H9 (cell line): ENCODE measurements around the gene OGG1. TPM values are rescaled to one million over a fixed set of nuclear protein-coding genes. Genes with fewer than 3 reads are reported as not detected.

Experiments
- DNase-seq: peaks from one replicate; pipeline ENCODE4 v3.0.0-alpha.2; 2017
- H2AFZ ChIP-seq: one replicate; pipeline ENCODE4 v1.6.1; 2013; ENCODE audit warnings: mild to moderate bottlenecking, low read length, control low read depth, moderate library complexity
- H2AK5ac ChIP-seq: 2 replicates; pipeline ENCODE4 v1.6.1; 2013; ENCODE audit warnings: low read length, control low read depth, mixed read lengths; ENCODE audit not compliant: insufficient read length
- H2BK120ac ChIP-seq: one replicate; pipeline ENCODE4 v1.6.1; 2013; ENCODE audit warnings: low read depth, mild to moderate bottlenecking, low read length, control low read depth, inconsistent platforms; ENCODE audit not compliant: poor library complexity, severe bottlenecking
- H2BK12ac ChIP-seq: 2 replicates; pipeline ENCODE4 v1.6.1; 2013; ENCODE audit warnings: low read length, control low read depth, mixed read lengths, low read depth; ENCODE audit not compliant: insufficient read length
- H2BK15ac ChIP-seq: 2 replicates; pipeline ENCODE4 v1.6.1; 2013; ENCODE audit warnings: low read depth, low read length, control low read depth
- H2BK20ac ChIP-seq: one replicate; pipeline ENCODE4 v1.6.1; 2013; ENCODE audit warnings: low read depth, mild to moderate bottlenecking, low read length, control low read depth, inconsistent platforms; ENCODE audit not compliant: poor library complexity, severe bottlenecking
- H2BK5ac ChIP-seq: 2 replicates; pipeline ENCODE4 v1.6.1; 2013; ENCODE audit warnings: low read length, control low read depth, mixed read lengths; ENCODE audit not compliant: insufficient read length
- H3K14ac ChIP-seq: 2 replicates; pipeline ENCODE4 v1.6.1; 2013; ENCODE audit warnings: low read length, control low read depth; ENCODE audit not compliant: insufficient read depth
- H3K18ac ChIP-seq: 2 replicates; pipeline ENCODE4 v1.6.1; 2013; ENCODE audit warnings: low read depth, mild to moderate bottlenecking, mixed read lengths, low read length, control low read depth; ENCODE audit not compliant: insufficient read length
- H3K23ac ChIP-seq: 2 replicates; pipeline ENCODE4 v1.6.1; 2013; ENCODE audit warnings: low read length, control low read depth, mixed read lengths, low read depth; ENCODE audit not compliant: insufficient read length
- H3K23me2 ChIP-seq: 2 replicates; pipeline ENCODE4 v1.6.1; 2013; ENCODE audit warnings: low read depth, mild to moderate bottlenecking, mixed read lengths, low read length, control low read depth; ENCODE audit not compliant: insufficient read length, poor library complexity, severe bottlenecking
- H3K27ac ChIP-seq: 2 replicates; pipeline ENCODE4 v1.5.1; 2013; ENCODE audit warnings: low read length, control low read depth, mixed read lengths, low read depth; ENCODE audit not compliant: insufficient read length
- H3K27me3 ChIP-seq: 2 replicates; pipeline ENCODE4 v1.6.1; 2013; ENCODE audit warnings: low read length, control low read depth, inconsistent platforms; ENCODE audit not compliant: insufficient read depth
- H3K4ac ChIP-seq: 2 replicates; pipeline ENCODE4 v1.6.1; 2013; ENCODE audit warnings: low read depth, mild to moderate bottlenecking, control low read depth, inconsistent platforms, low read length, moderate library complexity
- H3K4me1 ChIP-seq: 2 replicates; pipeline ENCODE4 v1.6.1; 2013; ENCODE audit warnings: low read length, control low read depth, inconsistent platforms; ENCODE audit not compliant: insufficient read depth
- H3K4me2 ChIP-seq: 2 replicates; pipeline ENCODE4 v1.6.1; 2013; ENCODE audit warnings: low read length, control low read depth, mixed read lengths; ENCODE audit not compliant: insufficient read length, insufficient read depth
- H3K56ac ChIP-seq: 2 replicates; pipeline ENCODE4 v1.6.1; 2013; ENCODE audit warnings: low read depth, mild to moderate bottlenecking, mixed read lengths, low read length, control low read depth; ENCODE audit not compliant: insufficient read length
- H3K79me1 ChIP-seq: 2 replicates; pipeline ENCODE4 v1.6.1; 2013; ENCODE audit warnings: low read depth, mild to moderate bottlenecking, moderate library complexity, low read length, control low read depth, inconsistent platforms; ENCODE audit not compliant: insufficient read depth, poor library complexity, severe bottlenecking
- H3K79me2 ChIP-seq: 2 replicates; pipeline ENCODE4 v1.6.1; 2013; ENCODE audit warnings: low read length, control low read depth, inconsistent platforms; ENCODE audit not compliant: insufficient read depth
- H3K9ac ChIP-seq: 2 replicates; pipeline ENCODE4 v1.6.1; 2013; ENCODE audit warnings: low read length, control low read depth, mixed read lengths; ENCODE audit not compliant: insufficient read length; ENCODE audit errors: extremely low read depth
- H3K9me3 ChIP-seq: one replicate; pipeline ENCODE4 v1.6.1; 2013; ENCODE audit warnings: low read depth, low read length, inconsistent platforms; ENCODE audit not compliant: control insufficient read depth
- H3T11ph ChIP-seq: one replicate; pipeline ENCODE4 v1.6.1; 2013; ENCODE audit warnings: mild to moderate bottlenecking, low read length, control low read depth, inconsistent platforms
- H4K20me1 ChIP-seq: one replicate; pipeline ENCODE4 v1.6.1; 2013; ENCODE audit not compliant: control insufficient read depth, insufficient read length, insufficient read depth
- H4K5ac ChIP-seq: 2 replicates; pipeline ENCODE4 v1.6.1; 2013; ENCODE audit warnings: low read depth, mild to moderate bottlenecking, mixed read lengths, low read length, control low read depth; ENCODE audit not compliant: insufficient read length
- H4K8ac ChIP-seq: replicated peaks from 2 replicates; pipeline ENCODE4 v1.6.1; 2013; ENCODE audit warnings: low read length, control low read depth, mixed read lengths, low read depth; ENCODE audit not compliant: insufficient read length
- H4K91ac ChIP-seq: 2 replicates; pipeline ENCODE4 v1.6.1; 2013; ENCODE audit warnings: low read depth, mild to moderate bottlenecking, moderate library complexity, mixed read lengths, low read length, control low read depth; ENCODE audit not compliant: insufficient read length
- H3K27ac Mint-ChIP-seq, 3 experiments: 2 replicates in 2 of 3; 3 replicates in 1 of 3; pipeline ENCODE4 v1.8.0; 2020 to 2021; ENCODE audit warnings: mixed read lengths in 3 of 3, mild to moderate bottlenecking in 1 of 3, moderate library complexity in 1 of 3
- H3K27me3 Mint-ChIP-seq: 2 replicates; pipeline ENCODE4 v1.8.0; 2021; ENCODE audit warnings: low read depth, mild to moderate bottlenecking, moderate library complexity, mixed read lengths
- H3K36me3 Mint-ChIP-seq, 3 experiments: 2 replicates in 2 of 3; 3 replicates in 1 of 3; pipeline ENCODE4 v1.8.0; 2020 to 2021; ENCODE audit warnings: low read depth in 3 of 3, mixed read lengths in 3 of 3; ENCODE audit not compliant: insufficient read depth in 1 of 3
- H3K4me1 Mint-ChIP-seq, 2 experiments: 2 replicates each; pipeline ENCODE4 v1.8.0; 2020; ENCODE audit warnings: mixed read lengths in 2 of 2
- H3K4me3 Mint-ChIP-seq, 2 experiments: 2 replicates in 1 of 2; 3 replicates in 1 of 2; pipeline ENCODE4 v1.8.0; 2020 to 2021; ENCODE audit warnings: mild to moderate bottlenecking in 2 of 2, mixed read lengths in 2 of 2, moderate library complexity in 1 of 2
- H3K9me3 Mint-ChIP-seq, 2 experiments: 2 replicates in 1 of 2; 3 replicates in 1 of 2; pipeline ENCODE4 v1.8.0; 2020; ENCODE audit warnings: mild to moderate bottlenecking in 2 of 2, mixed read lengths in 2 of 2, moderate library complexity in 1 of 2
- CTCF ChIP-seq: fragments of 200-600 bp; sonication (generic); conservative IDR thresholded peaks from 3 replicates; pipeline ENCODE4 v1.8.0; 2021; ENCODE audit warnings: antibody characterized with exemption, mild to moderate bottlenecking
- WGBS: extraction: QIAGEN DNeasy Blood & Tissue Kit; methylation state at CpG from one replicate; pipeline ENCODE4 v1.1.7; 2013; ENCODE audit warnings: missing lambda C conversion rate, low lambda C conversion rate, mixed read lengths; ENCODE audit not compliant: insufficient read length; ENCODE audit errors: extremely low coverage; 5-methylcytosine and 5-hydroxymethylcytosine counted together
- total RNA-seq: library from RNA; stranded (reverse); gene quantifications from 2 replicates; pipeline ENCODE4 v1.2.1, GENCODE V29; 2021

The OGG1 gene
- total RNA-seq, 1 experiment from 2014 or later = 43.4 TPM

GRCh38 chr3:9748031-9748430 is 1.7 kb upstream of the OGG1 start:
- H2BK15ac ChIP-seq = no peak overlapping the region
- Mint-ChIP-seq H3K27ac (no peak overlapping the region), H3K27me3 (no peaks in the 10 kb centered on the region; the same call in 1 of the 2 replicates), H3K4me1 (peaks cover 13% of the 10 kb centered on the region in 2 experiments), H3K9me3 (no peaks in the 10 kb centered on the region), H3K4me3 (no peak overlapping the region), H3K36me3 (peaks cover 51 to 88% (median 78%) of the 10 kb centered on the region in 3 experiments; a peak in 6 of 7 replicates)
- no peaks in the 10 kb centered on the region for H3K79me2 ChIP-seq
- no peak overlapping the region for H2BK20ac ChIP-seq
- H3K27ac ChIP-seq = no peak overlapping the region
- H3K4me2 ChIP-seq = no peak overlapping the region
- no CpG with 5 or more reads among the region's 2 CpGs for WGBS
- no peak overlapping the region for H3K4ac ChIP-seq
- no peak overlapping the region for H2BK5ac ChIP-seq
- no peak overlapping the region for H2BK120ac ChIP-seq
- no peak overlapping the region for H3K9ac ChIP-seq
- no peak overlapping the region for H3K23ac ChIP-seq
- no peak overlapping the region for H3K18ac ChIP-seq
- H3K23me2 ChIP-seq = no peaks in the 10 kb centered on the region
- H2AK5ac ChIP-seq = no peak overlapping the region
- no peak overlapping the region for H2AFZ ChIP-seq
- H3K27me3 ChIP-seq = no peaks in the 10 kb centered on the region
- TF ChIP-seq CTCF = no peak
- no peak overlapping the region for H4K91ac ChIP-seq
- H3K56ac ChIP-seq = no peak overlapping the region
- no peak overlapping the region for H2BK12ac ChIP-seq
- no peaks in the 10 kb centered on the region for H4K20me1 ChIP-seq
- H3K9me3 ChIP-seq = no peaks in the 10 kb centered on the region
- H3T11ph ChIP-seq = no peak overlapping the region
- no peaks in the 10 kb centered on the region for H3K79me1 ChIP-seq
- no peak overlapping the region for H3K14ac ChIP-seq
- DNase-seq = no peak
- H4K5ac ChIP-seq = no peak overlapping the region
- H4K8ac ChIP-seq = no peak overlapping the region
- no peaks in the 10 kb centered on the region for H3K4me1 ChIP-seq
